Astrocyte (in vitro differentiated cells and primary cell): ENCODE data around the gene BPHL. TPM values are rescaled to one million over a fixed set of nuclear protein-coding genes. Genes with fewer than 3 reads are reported as not detected.
"Not testable (repeated sequence)": the region's sequence is repeated elsewhere in the genome, so short reads cannot be mapped to it uniquely, and the experiment has no call there.

Source experiments
- DNase-seq: peaks from one replicate; pipeline ENCODE4 v3.0.0-alpha.2; 2010; ENCODE audit warnings: low read depth
- FAIRE-seq: peaks from 2 replicates; lab custom pipeline; 2011; peaks lifted over from hg19 to GRCh38; lab: Jason Lieb, UNC
- H2AFZ ChIP-seq: 2 replicates; pipeline ENCODE4 v1.6.0; 2012; ENCODE audit warnings: low read depth, low read length, inconsistent platforms
- H3K27ac ChIP-seq: 2 replicates; pipeline ENCODE4 v1.5.1; 2011; ENCODE audit warnings: low read depth, low read length, inconsistent platforms
- H3K27me3 ChIP-seq: 2 replicates; pipeline ENCODE4 v1.6.0; 2011; ENCODE audit warnings: low read length, inconsistent platforms; ENCODE audit not compliant: insufficient read depth
- H3K36me3 ChIP-seq: 2 replicates; pipeline ENCODE4 v1.5.1; 2011; ENCODE audit warnings: low read length, inconsistent platforms; ENCODE audit not compliant: insufficient read depth
- H3K4me1 ChIP-seq: 2 replicates; pipeline ENCODE4 v1.5.1; 2011; ENCODE audit warnings: low read length, inconsistent platforms; ENCODE audit not compliant: insufficient read depth
- H3K4me2 ChIP-seq: 2 replicates; pipeline ENCODE4 v1.6.0; 2012; ENCODE audit warnings: low read length, inconsistent platforms
- H3K4me3 ChIP-seq: 2 replicates; pipeline ENCODE4 v1.5.1; 2011; ENCODE audit warnings: low read depth, mild to moderate bottlenecking, low read length, inconsistent platforms; ENCODE audit not compliant: insufficient read depth
- H3K79me2 ChIP-seq: 2 replicates; pipeline ENCODE4 v1.6.0; 2012; ENCODE audit warnings: mild to moderate bottlenecking, low read length, inconsistent platforms; ENCODE audit not compliant: insufficient read depth
- H3K9ac ChIP-seq: 2 replicates; pipeline ENCODE4 v1.6.0; 2012; ENCODE audit warnings: mild to moderate bottlenecking, low read length, inconsistent platforms
- H3K9me3 ChIP-seq: 2 replicates; pipeline ENCODE4 v1.5.1; 2012; ENCODE audit warnings: low read depth, mild to moderate bottlenecking, low read length, inconsistent platforms; ENCODE audit not compliant: insufficient read depth
- H4K20me1 ChIP-seq: 2 replicates; pipeline ENCODE4 v1.6.0; 2012; ENCODE audit warnings: low read length, inconsistent platforms; ENCODE audit not compliant: insufficient read depth
- H3K27ac Mint-ChIP-seq: one replicate; pipeline ENCODE4 v1.8.0; 2021; ENCODE audit warnings: mild to moderate bottlenecking, mixed read lengths; ENCODE audit not compliant: unreplicated experiment
- H3K27me3 Mint-ChIP-seq: one replicate; pipeline ENCODE4 v1.8.0; 2021; ENCODE audit warnings: low read depth, mixed read lengths; ENCODE audit not compliant: unreplicated experiment
- H3K36me3 Mint-ChIP-seq: one replicate; pipeline ENCODE4 v1.8.0; 2021; ENCODE audit warnings: low read depth, mixed read lengths; ENCODE audit not compliant: unreplicated experiment
- H3K4me1 Mint-ChIP-seq: one replicate; pipeline ENCODE4 v1.8.0; 2021; ENCODE audit warnings: low read depth, mixed read lengths; ENCODE audit not compliant: unreplicated experiment
- H3K4me3 Mint-ChIP-seq: one replicate; pipeline ENCODE4 v1.8.0; 2021; ENCODE audit warnings: mild to moderate bottlenecking, moderate library complexity, mixed read lengths; ENCODE audit not compliant: unreplicated experiment
- H3K9me3 Mint-ChIP-seq: one replicate; pipeline ENCODE4 v1.8.0; 2021; ENCODE audit warnings: mild to moderate bottlenecking, mixed read lengths; ENCODE audit not compliant: unreplicated experiment
- CTCF ChIP-seq: IDR thresholded peaks from 2 replicates; pipeline ENCODE4 v1.5.1; 2011; ENCODE audit warnings: low read depth, mild to moderate bottlenecking, inconsistent platforms, low read length, moderate library complexity; ENCODE audit not compliant: insufficient read depth
- EZH2 ChIP-seq: IDR thresholded peaks from 2 replicates; pipeline ENCODE4 v1.6.1; 2012; ENCODE audit warnings: mild to moderate bottlenecking, low read length, inconsistent platforms; ENCODE audit not compliant: insufficient read depth
- total RNA-seq: library from RNA; stranded (reverse); gene quantifications from 2 replicates; pipeline ENCODE4 v1.2.1, GENCODE V29; 2021

BPHL gene
- total RNA-seq, 1 donor from 2014 or later = 22.7 TPM

GRCh38 chr6:3077430-3077829 lies 41.1 kb upstream of the BPHL start:
- Mint-ChIP-seq H3K36me3 (peaks cover 22% of the 10 kb centered on the region), H3K27ac (no peak overlapping the region), H3K27me3 (no peaks in the 10 kb centered on the region), H3K4me1 (peaks cover 12% of the 10 kb centered on the region), H3K4me3 (no peak overlapping the region), H3K9me3 (no peaks in the 10 kb centered on the region)
- Histone ChIP-seq H3K9ac (no peak overlapping the region), H3K4me2 (no peak overlapping the region), H3K27ac (no peak overlapping the region), H3K79me2 (peaks cover 66% of the 10 kb centered on the region), H2AFZ (no peak overlapping the region), H3K27me3 (no peaks in the 10 kb centered on the region), H4K20me1 (peaks cover 62% of the 10 kb centered on the region), H3K4me1 (peaks cover 13% of the 10 kb centered on the region), H3K9me3 (no peaks in the 10 kb centered on the region), H3K36me3 (peaks cover 28% of the 10 kb centered on the region), H3K4me3 (no peak overlapping the region)
- TF ChIP-seq EZH2 (no peak), CTCF (no peak)
- DNase-seq (no peak), FAIRE-seq (no peak)

GRCh38 chr6:3078952-3079351 lies 39.6 kb upstream of the BPHL start:
- peaks cover 51% of the 10 kb centered on the region for H3K79me2 ChIP-seq
- H3K36me3 ChIP-seq = peaks cover 43% of the 10 kb centered on the region
- H3K4me3 Mint-ChIP-seq, H3K9me3 ChIP-seq, H3K27me3 ChIP-seq, H3K27ac Mint-ChIP-seq, FAIRE-seq, H3K27me3 Mint-ChIP-seq, H3K27ac ChIP-seq, DNase-seq, H2AFZ ChIP-seq, H3K4me2 ChIP-seq, H3K4me3 ChIP-seq, H3K9ac ChIP-seq, H3K9me3 Mint-ChIP-seq: not testable (repeated sequence)
- Mint-ChIP-seq H3K4me1 (peaks cover 12% of the 10 kb centered on the region), H3K36me3 (peaks cover 32% of the 10 kb centered on the region)
- H3K4me1 ChIP-seq = peaks cover 13% of the 10 kb centered on the region
- H4K20me1 ChIP-seq = peaks cover 49% of the 10 kb centered on the region

- no peak overlapping the region for H3K4me2 ChIP-seq
- H4K20me1 ChIP-seq = peaks cover 45% of the 10 kb centered on the region
- DNase-seq (no peak), FAIRE-seq (no peak)
- H3K4me1 ChIP-seq = peaks cover 13% of the 10 kb centered on the region
- H3K4me3 Mint-ChIP-seq = no peak overlapping the region
- peaks cover 47% of the 10 kb centered on the region for H3K36me3 ChIP-seq
- no peaks in the 10 kb centered on the region for H3K9me3 ChIP-seq
- H3K36me3 Mint-ChIP-seq = peaks cover 38% of the 10 kb centered on the region
- peaks cover 45% of the 10 kb centered on the region for H3K79me2 ChIP-seq
- no peak for TF ChIP-seq CTCF
- no peak for TF ChIP-seq EZH2
- H3K27ac Mint-ChIP-seq = no peak overlapping the region
- H2AFZ ChIP-seq = no peak overlapping the region
- H3K27ac ChIP-seq = no peak overlapping the region
- peaks cover 12% of the 10 kb centered on the region for H3K4me1 Mint-ChIP-seq
- no peak overlapping the region for H3K9ac ChIP-seq
- no peaks in the 10 kb centered on the region for H3K9me3 Mint-ChIP-seq
- H3K27me3 Mint-ChIP-seq = no peaks in the 10 kb centered on the region
- no peak overlapping the region for H3K4me3 ChIP-seq
- no peaks in the 10 kb centered on the region for H3K27me3 ChIP-seq
Measured at GRCh38 chr6:3079682-3080081, 38.8 kb upstream of the BPHL start.
